ENCODE data around the gene CDC42EP5.
"Not testable (repeated sequence)": the region's sequence is repeated elsewhere in the genome, so short reads cannot be mapped to it uniquely, and the experiment has no call there.

DNA sequence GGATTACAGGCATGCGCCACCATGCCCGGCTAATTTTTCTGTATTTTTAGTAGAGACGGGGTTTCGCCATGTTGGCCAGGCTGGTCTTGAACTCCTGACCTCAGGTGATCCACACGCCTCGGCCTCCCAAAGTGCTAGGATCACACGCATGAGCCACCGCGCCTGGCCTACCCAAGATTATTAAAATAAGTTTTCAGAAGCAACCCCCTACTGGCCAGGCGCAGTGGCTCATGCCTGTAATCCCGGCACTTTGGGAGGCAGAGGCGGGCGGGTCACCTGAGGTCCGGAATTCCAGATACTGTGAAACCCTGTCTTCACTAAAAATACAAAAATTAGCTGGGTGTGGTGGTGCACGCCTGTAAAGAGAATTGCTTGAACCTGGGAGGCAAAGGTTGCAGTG, 26.7 kb downstream of the CDC42EP5 start:
- TF ChIP-seq, protein P1, sequence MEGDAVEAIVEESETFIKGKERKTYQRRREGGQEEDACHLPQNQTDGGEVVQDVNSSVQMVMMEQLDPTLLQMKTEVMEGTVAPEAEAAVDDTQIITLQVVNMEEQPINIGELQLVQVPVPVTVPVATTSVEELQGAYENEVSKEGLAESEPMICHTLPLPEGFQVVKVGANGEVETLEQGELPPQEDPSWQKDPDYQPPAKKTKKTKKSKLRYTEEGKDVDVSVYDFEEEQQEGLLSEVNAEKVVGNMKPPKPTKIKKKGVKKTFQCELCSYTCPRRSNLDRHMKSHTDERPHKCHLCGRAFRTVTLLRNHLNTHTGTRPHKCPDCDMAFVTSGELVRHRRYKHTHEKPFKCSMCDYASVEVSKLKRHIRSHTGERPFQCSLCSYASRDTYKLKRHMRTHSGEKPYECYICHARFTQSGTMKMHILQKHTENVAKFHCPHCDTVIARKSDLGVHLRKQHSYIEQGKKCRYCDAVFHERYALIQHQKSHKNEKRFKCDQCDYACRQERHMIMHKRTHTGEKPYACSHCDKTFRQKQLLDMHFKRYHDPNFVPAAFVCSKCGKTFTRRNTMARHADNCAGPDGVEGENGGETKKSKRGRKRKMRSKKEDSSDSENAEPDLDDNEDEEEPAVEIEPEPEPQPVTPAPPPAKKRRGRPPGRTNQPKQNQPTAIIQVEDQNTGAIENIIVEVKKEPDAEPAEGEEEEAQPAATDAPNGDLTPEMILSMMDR (IDR thresholded peaks at IDR 0.05): not testable (repeated sequence)
- TF ChIP-seq POLR2AphosphoS5 (IDR thresholded peaks at IDR 0.05; ENCODE audit: insufficient read depth in 1 of 2, low read depth in 1 of 2): not testable (repeated sequence)

Data from vagina (tissue), 2 donors.